Aorta (tissue), 5 donors: ENCODE measurements around the gene DPP6. TPM values are rescaled to one million over a fixed set of nuclear protein-coding genes. Genes with fewer than 3 reads are reported as not detected.

Source experiments
- ATAC-seq: fragments of 200-7000 bp; cut with Tn5 transposase; one replicate; pipeline ENCODE4 v1.9.1; 2022; ENCODE audit warnings: moderate library complexity; ENCODE audit not compliant: low FRiP score
- DNase-seq, 2 donors: peaks; one replicate each; pipeline ENCODE4 v3.0.0-alpha.2; 2020
- H3K27ac ChIP-seq, 2 donors: one replicate each; pipeline ENCODE4 v1.5.1; 2013; ENCODE audit warnings: low read length in 2 of 2, mild to moderate bottlenecking in 2 of 2, moderate library complexity in 2 of 2, control low read depth in 1 of 2, inconsistent platforms in 1 of 2, low read depth in 1 of 2
- H3K27me3 ChIP-seq, 2 donors: one replicate each; pipeline ENCODE4 v1.6.1; 2013; ENCODE audit warnings: control low read depth in 1 of 2, low read length in 1 of 2, mild to moderate bottlenecking in 1 of 2, moderate library complexity in 1 of 2; ENCODE audit not compliant: insufficient read depth in 2 of 2, control insufficient read depth in 1 of 2
- H3K36me3 ChIP-seq, 2 donors: one replicate each; pipeline ENCODE4 v1.6.1; 2013; ENCODE audit warnings: control low read depth in 1 of 2, low read length in 1 of 2, mild to moderate bottlenecking in 1 of 2; ENCODE audit not compliant: insufficient read depth in 2 of 2, control insufficient read depth in 1 of 2
- H3K4me1 ChIP-seq, 2 donors: one replicate each; pipeline ENCODE4 v1.6.1; 2013; ENCODE audit warnings: low read length in 2 of 2, control low read depth in 1 of 2, mild to moderate bottlenecking in 1 of 2, moderate library complexity in 1 of 2; ENCODE audit not compliant: insufficient read depth in 2 of 2, control insufficient read depth in 1 of 2
- H3K4me3 ChIP-seq, 2 donors: one replicate each; pipeline ENCODE4 v1.5.1; 2013; ENCODE audit warnings: low read length in 2 of 2, control low read depth in 1 of 2, mild to moderate bottlenecking in 1 of 2
- H3K9me3 ChIP-seq: one replicate; pipeline ENCODE4 v1.6.1; 2013; ENCODE audit warnings: mild to moderate bottlenecking, low read length; ENCODE audit not compliant: control insufficient read depth
- WGBS, 2 donors: extraction: QIAGEN DNeasy Blood & Tissue Kit; methylation state at CpG; one replicate each; pipeline ENCODE4 v1.1.7; 2013; 5-methylcytosine and 5-hydroxymethylcytosine counted together
- intact Hi-C, 2 donors: fragments of 100-400 bp; cut with DNase I; formaldehyde crosslinking; loops; one replicate each; pipeline versions ENCODE4 v1.14.2 to v1.15.0; 2022
- polyA plus RNA-seq, 2 donors: library from polyadenylated mRNA; stranded (reverse); fragments of 200-250 nt; gene quantifications; one replicate each; pipeline ENCODE4 v1.2.3, GENCODE V29; 2013
- total RNA-seq, 2 donors: library from RNA; stranded (reverse); fragmentation: NEBNext Ultra II Directional; extraction: Animal tissue kit (Norgen Biotek cat#: 25700); gene quantifications; one replicate each; pipeline ENCODE4 v1.2.1, GENCODE V29; 2021
- donor health status: healthy with polysubstance abuse.
- donor health status: Bipolar disorder and iron deficiency.
- donor health status: DM: no; HTN: no; CAD: no.
- donor health status: DM: no; HTN: no; CAD: no.
- donor health status: DM: yes; HTN: yes; CAD: no.

DPP6 gene
- total and polyA plus RNA-seq, 4 donors, result 0.69 TPM; not detected in 3

DNA sequence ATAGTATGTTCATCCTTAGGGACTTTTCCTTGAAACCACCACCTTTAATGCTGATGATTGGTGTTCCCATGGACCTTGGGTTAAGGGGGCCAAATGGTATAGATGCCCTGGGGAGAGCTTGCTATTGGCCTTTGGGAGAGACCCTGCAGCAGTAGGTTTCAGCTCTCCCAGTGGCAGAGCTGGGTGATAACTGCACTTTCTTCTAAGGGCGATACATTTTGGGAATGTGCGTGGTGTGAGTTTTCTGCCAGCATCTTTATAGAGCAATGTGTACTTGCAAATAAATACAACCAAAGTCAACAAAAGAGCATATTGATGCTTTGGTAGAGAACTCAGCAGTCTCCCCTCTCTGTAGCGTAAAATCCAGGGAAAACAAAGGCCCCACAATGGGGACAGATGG, 546.7 kb downstream of the DPP6 start:
- 76 to 79% methylated on average over 3 of the region's 3 CpGs for WGBS, 2 donors
- Histone ChIP-seq H3K36me3 (no peaks in the 10 kb centered on the region), H3K4me1 (no peaks in the 10 kb centered on the region), H3K27me3 (no peaks in the 10 kb centered on the region), H3K9me3 (no peaks in the 10 kb centered on the region), H3K4me3 (no peak overlapping the region), H3K27ac (no peak overlapping the region)
- intact Hi-C loops, result no loop called here
- no peak for ATAC-seq
- no peak for DNase-seq

DNA sequence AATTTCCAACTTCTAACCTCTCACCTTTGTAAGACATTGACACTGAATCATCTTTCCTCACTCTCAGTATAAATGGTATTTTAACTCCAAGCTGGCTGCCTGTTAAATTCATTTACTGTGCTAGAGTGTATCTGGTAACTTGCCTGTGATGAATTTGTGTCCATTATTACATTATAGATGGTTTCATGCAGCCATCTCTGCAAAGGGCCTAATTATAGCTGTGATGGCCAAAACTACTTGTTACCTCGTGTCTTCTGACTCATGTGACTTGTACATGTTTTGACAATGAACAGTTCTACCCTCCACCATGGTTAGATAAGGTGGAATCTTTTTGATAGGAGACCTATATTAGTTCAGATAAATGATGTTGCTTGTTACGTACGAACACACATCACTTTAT, 558.7 kb downstream of the DPP6 start:
- Histone ChIP-seq H3K36me3 (no peaks in the 10 kb centered on the region), H3K27ac (no peak overlapping the region), H3K27me3 (no peaks in the 10 kb centered on the region), H3K9me3 (peaks cover 2% of the 10 kb centered on the region), H3K4me3 (no peak overlapping the region), H3K4me1 (no peaks in the 10 kb centered on the region)
- ATAC-seq, result no peak
- DNase-seq, result no peak
- intact Hi-C loops, result no loop called here
- WGBS, 2 donors, result 64 to 74% methylated on average over 3 of the region's 3 CpGs

DNA sequence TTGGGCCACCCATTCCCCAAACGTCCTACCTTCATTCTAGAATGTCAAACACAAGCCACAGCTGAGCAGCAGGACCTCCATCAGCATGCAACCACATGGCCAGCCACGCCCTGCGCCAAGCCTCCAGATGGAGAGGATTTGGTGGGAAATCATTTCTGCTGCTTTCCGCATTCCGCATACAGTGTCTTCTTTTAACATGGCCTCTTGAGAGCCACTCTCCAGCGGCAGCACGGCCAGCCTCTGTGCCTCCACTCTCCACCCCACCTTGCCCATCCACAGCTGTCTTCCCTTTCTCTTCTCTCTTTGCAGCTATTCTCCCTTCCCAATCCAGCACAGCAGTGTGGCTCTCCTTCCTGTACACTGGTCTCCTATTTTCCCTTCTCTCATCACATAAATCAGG, 561.6 kb downstream of the DPP6 start:
- Histone ChIP-seq H3K4me3 (no peak overlapping the region), H3K9me3 (peaks cover 2% of the 10 kb centered on the region), H3K27me3 (no peaks in the 10 kb centered on the region), H3K4me1 (no peaks in the 10 kb centered on the region), H3K36me3 (no peaks in the 10 kb centered on the region), H3K27ac (no peak overlapping the region)
- ATAC-seq (no peak), DNase-seq (no peak)
- 83 to 86% methylated on average over 7 of the region's 7 CpGs for WGBS, 2 donors
- intact Hi-C loops, result no loop called here

DNA sequence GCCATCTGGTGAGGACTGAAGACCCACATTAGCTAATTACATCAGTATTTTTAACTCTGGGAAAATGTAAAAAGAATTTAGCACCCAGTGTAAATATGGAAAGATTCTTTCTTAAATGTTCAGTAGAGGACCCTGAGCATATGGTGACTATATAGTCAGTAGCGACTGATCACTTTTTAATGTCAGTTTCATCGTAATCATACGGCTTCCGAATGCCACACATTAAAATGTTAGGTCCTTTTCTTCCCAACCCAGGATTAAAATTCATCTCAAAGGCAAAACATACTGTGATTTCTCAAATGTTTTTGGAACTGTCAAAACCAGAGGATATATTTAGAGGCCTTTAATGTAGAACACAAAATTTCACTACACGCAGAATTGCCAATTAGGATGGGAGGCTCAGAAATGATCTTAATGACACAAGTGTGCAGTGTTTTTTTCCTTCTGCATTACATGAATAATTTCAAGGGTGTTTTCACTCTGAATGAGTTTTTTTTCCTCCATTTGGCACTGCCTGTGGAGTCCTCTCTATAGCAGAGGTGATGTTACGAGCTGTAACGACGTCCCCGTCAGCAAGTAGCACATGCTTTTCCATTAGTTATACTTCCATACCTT, 568.0 kb downstream of the DPP6 start:
- Histone ChIP-seq H3K4me3 (no peak overlapping the region), H3K27ac (no peak overlapping the region), H3K4me1 (no peaks in the 10 kb centered on the region), H3K36me3 (no peaks in the 10 kb centered on the region), H3K27me3 (no peaks in the 10 kb centered on the region), H3K9me3 (no peaks in the 10 kb centered on the region)
- no peak for ATAC-seq
- intact Hi-C loops, result no loop called here
- WGBS, 2 donors, result 85 to 86% methylated on average over 9 of the region's 9 CpGs
- DNase-seq, result no peak

DNA sequence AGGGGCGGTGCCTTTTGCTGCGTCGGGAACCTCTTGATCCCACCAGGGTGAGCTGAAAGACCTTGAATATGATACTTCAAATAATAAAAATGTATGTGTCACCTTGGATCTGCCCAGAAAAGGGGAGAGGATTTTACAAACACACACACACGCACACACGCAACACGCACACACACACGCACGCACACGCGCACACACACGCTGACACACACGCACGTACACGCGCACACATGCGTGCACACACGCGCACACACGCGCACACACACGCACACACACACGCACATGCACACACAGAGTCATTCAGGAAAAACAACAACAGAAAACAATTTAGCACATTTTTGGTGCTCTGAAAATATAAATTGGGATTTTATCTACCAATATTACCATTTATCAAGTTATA, 571.2 kb downstream of the DPP6 start:
- H3K4me3 ChIP-seq, result no peak overlapping the region
- H3K4me1 ChIP-seq, result no peaks in the 10 kb centered on the region
- DNase-seq, result no peak
- H3K36me3 ChIP-seq, result no peaks in the 10 kb centered on the region
- no peaks in the 10 kb centered on the region for H3K9me3 ChIP-seq
- no peak overlapping the region for H3K27ac ChIP-seq
- ATAC-seq, result no peak
- 87 to 89% methylated on average over 22 of the region's 22 CpGs for WGBS, 2 donors
- intact Hi-C loops, result no loop called here
- H3K27me3 ChIP-seq, result no peaks in the 10 kb centered on the region

DNA sequence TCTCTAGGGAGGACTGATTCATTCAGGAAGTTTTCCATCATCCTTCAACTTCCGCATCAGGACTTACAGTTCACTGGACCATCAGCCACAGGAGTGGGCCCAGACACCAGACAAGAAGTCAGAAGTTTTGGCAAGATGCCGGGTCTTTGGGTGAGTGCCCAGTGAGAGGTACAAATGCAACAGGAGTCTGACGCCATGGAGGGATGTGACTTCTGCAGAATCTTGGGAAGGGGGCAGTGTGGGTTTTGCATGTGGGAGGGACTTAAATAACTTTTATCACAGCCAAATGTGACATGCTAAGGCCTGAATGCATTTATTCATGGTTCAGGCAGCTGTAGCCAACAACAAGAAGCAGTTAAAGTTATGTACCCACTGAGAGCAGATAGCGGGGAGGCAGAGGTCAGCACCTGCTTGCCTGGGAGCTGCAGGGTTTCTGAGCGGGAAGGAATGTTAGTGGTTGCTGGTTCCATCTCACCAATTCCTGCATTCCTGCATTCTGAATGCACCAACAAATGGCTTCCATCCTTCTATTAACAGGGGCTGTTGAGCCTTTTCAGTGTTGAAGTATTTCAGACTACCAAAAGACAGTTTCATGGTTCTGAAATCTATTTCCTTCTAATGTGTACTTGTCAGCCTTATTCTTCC, 575.6 kb downstream of the DPP6 start:
- intact Hi-C loops, result no loop called here
- Histone ChIP-seq H3K36me3 (no peaks in the 10 kb centered on the region), H3K27ac (no peak overlapping the region), H3K4me3 (no peak overlapping the region), H3K4me1 (no peaks in the 10 kb centered on the region), H3K9me3 (no peaks in the 10 kb centered on the region), H3K27me3 (no peaks in the 10 kb centered on the region)
- DNase-seq (no peak), ATAC-seq (no peak)
- WGBS, 2 donors, result 59 to 70% methylated on average over 5 of the region's 5 CpGs

DNA sequence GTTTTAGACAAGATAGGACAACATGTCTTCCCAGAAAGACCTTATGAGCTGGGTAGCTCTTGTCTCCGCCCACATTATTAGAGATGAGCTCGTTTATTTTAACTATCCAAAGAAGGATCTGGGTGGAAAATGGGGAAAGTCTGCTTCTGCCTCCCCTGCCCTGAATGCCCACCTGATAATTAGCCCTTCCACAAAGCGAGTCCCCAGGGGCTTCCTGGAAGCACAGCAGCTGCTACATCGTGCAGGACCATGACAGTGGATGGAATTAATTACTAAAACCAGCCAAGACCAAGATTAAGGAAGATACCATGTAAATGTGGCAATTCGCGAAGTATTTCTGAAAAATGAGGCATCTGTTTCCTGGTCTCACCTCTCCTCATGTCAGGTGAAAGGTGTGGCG, 576.4 kb downstream of the DPP6 start:
- intact Hi-C loops, result no loop called here
- H3K9me3 ChIP-seq, result no peaks in the 10 kb centered on the region
- 52 to 69% methylated on average over 7 of the region's 7 CpGs for WGBS, 2 donors
- no peak overlapping the region for H3K27ac ChIP-seq
- no peak for ATAC-seq
- no peaks in the 10 kb centered on the region for H3K4me1 ChIP-seq
- no peaks in the 10 kb centered on the region for H3K27me3 ChIP-seq
- no peaks in the 10 kb centered on the region for H3K36me3 ChIP-seq
- no peak overlapping the region for H3K4me3 ChIP-seq
- DNase-seq, result no peak

DNA sequence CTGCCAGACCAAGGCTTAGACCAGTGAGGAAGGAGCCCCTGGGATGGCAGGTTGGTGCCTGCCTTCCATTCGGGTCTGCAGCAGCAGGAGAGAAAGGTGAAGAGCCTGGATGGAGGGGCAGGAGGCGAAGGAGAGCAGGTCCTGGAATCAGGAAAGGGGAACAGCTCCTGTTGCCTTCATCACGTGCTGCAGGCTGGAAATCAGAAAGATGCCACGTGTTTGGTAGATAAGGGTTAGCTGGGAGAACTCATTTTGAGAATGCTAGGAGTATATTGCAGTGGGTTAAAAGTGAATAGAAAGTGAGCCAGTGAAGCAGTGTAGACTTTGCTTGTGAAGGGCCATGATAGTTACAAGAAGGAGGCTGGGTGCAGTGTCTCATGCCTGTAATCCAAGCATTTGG, 579.0 kb downstream of the DPP6 start:
- intact Hi-C loops, result no loop called here
- no peak for ATAC-seq

DNA sequence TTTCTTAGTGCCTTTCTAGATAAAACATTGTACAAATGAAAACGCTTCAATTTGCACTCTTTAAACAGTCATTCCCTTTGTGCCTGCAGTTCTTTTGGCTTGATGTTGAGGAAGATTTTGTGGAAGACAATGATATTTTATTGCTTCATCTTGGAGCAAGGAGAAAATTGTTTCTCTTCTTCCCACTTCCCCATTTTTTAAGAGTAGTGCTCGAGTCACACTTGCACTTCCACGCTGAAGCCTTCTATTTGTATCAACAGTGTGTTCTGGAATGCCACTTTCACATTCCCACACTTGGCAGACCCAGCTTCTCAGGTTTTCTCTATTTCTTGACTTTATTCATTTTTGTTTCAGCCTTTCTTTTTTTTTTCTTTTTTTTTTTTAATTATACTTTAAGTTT, 581.4 kb downstream of the DPP6 start:
- Histone ChIP-seq H3K9me3 (peaks cover 5% of the 10 kb centered on the region), H3K4me1 (no peaks in the 10 kb centered on the region), H3K27ac (no peak overlapping the region), H3K27me3 (no peaks in the 10 kb centered on the region), H3K4me3 (no peak overlapping the region), H3K36me3 (no peaks in the 10 kb centered on the region)
- ATAC-seq (no peak), DNase-seq (no peak)
- WGBS, 2 donors, result 85 to 86% methylated on average over 3 of the region's 3 CpGs
- intact Hi-C loops, result no loop called here

More for the DNA sequence above, 579.0 kb downstream of the DPP6 start:
- no peaks in the 10 kb centered on the region for H3K36me3 ChIP-seq
- WGBS, 2 donors, result 53 to 62% methylated on average over 4 of the region's 4 CpGs
- H3K9me3 ChIP-seq, result peaks cover 4% of the 10 kb centered on the region
- no peaks in the 10 kb centered on the region for H3K4me1 ChIP-seq
- H3K27me3 ChIP-seq, result no peaks in the 10 kb centered on the region
- no peak for DNase-seq
- no peak overlapping the region for H3K27ac ChIP-seq
- H3K4me3 ChIP-seq, result no peak overlapping the region
